Measurements from ENCODE around the gene HNRNPF.

- TF ChIP-seq CTCF (IDR thresholded peaks at IDR 0.05; ENCODE audit: insufficient read depth, low read length, poor library complexity, severe bottlenecking) (no peak), EZH2phosphoT487 (conservative IDR thresholded peaks at IDR 0.05; ENCODE audit: low read length) (no peak)
Measured at GRCh38 chr10:43402176-43402575, 6.8 kb downstream of the HNRNPF start.
